ENCODE data around the gene MICALL2.

Gene MICALL2

GRCh38 chr7:1402110-1402790 is 57.0 kb downstream of the MICALL2 start:
- DNase-seq (ENCODE audit: low read depth): no peak
- no peak overlapping the region for H3K4me3 ChIP-seq (ENCODE audit: low read depth, low read length)
- no peak for TF ChIP-seq MYC (IDR thresholded peaks at IDR 0.05; ENCODE audit: low read depth, low read length)
- no peak for TF ChIP-seq POLR2A (IDR thresholded peaks at IDR 0.05; ENCODE audit: extremely low read depth, insufficient read length)
- TF ChIP-seq CTCF (IDR thresholded peaks at IDR 0.05; ENCODE audit: low read depth, low read length): no peak
- no peak for TF ChIP-seq MAX (IDR thresholded peaks at IDR 0.05; ENCODE audit: low read depth, low read length)

- H3K4me3 ChIP-seq (ENCODE audit: low read depth, low read length): no peak overlapping the region
- DNase-seq (ENCODE audit: low read depth): no peak
- TF ChIP-seq CTCF (IDR thresholded peaks at IDR 0.05; ENCODE audit: low read depth, low read length) (no peak), MYC (IDR thresholded peaks at IDR 0.05; ENCODE audit: low read depth, low read length) (no peak)
Measured at GRCh38 chr7:1401011-1401410, 58.3 kb downstream of the MICALL2 start.

GRCh38 chr7:1400371-1400770 is 58.9 kb downstream of the MICALL2 start:
- no peak for DNase-seq (ENCODE audit: low read depth)
- H3K4me3 ChIP-seq (ENCODE audit: low read depth, low read length): no peak overlapping the region
- no peak for TF ChIP-seq POLR2A (IDR thresholded peaks at IDR 0.05; ENCODE audit: extremely low read depth, insufficient read length)
- no peak for TF ChIP-seq CTCF (IDR thresholded peaks at IDR 0.05; ENCODE audit: low read depth, low read length)
- TF ChIP-seq MYC (IDR thresholded peaks at IDR 0.05; ENCODE audit: low read depth, low read length): no peak
- TF ChIP-seq MAX (IDR thresholded peaks at IDR 0.05; ENCODE audit: low read depth, low read length): no peak

GRCh38 chr7:1397491-1398327 is 61.6 kb downstream of the MICALL2 start:
- DNase-seq (ENCODE audit: low read depth): peak; percentile 50
- TF ChIP-seq CTCF (IDR thresholded peaks at IDR 0.05; ENCODE audit: low read depth, low read length): no peak
- no peak for TF ChIP-seq MYC (IDR thresholded peaks at IDR 0.05; ENCODE audit: low read depth, low read length)
- no peak for TF ChIP-seq MAX (IDR thresholded peaks at IDR 0.05; ENCODE audit: low read depth, low read length)
- no peak for TF ChIP-seq POLR2A (IDR thresholded peaks at IDR 0.05; ENCODE audit: extremely low read depth, insufficient read length)
- no peak overlapping the region for H3K4me3 ChIP-seq (ENCODE audit: low read depth, low read length)

- no peak for DNase-seq (ENCODE audit: low read depth)
- no peak for TF ChIP-seq CTCF (IDR thresholded peaks at IDR 0.05; ENCODE audit: low read depth, low read length)
- TF ChIP-seq POLR2A (IDR thresholded peaks at IDR 0.05; ENCODE audit: extremely low read depth, insufficient read length): no peak
- TF ChIP-seq MYC (IDR thresholded peaks at IDR 0.05; ENCODE audit: low read depth, low read length): no peak
- TF ChIP-seq MAX (IDR thresholded peaks at IDR 0.05; ENCODE audit: low read depth, low read length): no peak
- no peak overlapping the region for H3K4me3 ChIP-seq (ENCODE audit: low read depth, low read length)
Measured at GRCh38 chr7:1396195-1396594, 63.1 kb downstream of the MICALL2 start.

Data from NB4 (cell line).